GM12878 (cell line): Measurements from ENCODE around the gene CNPPD1. TPM values are rescaled to one million over a fixed set of nuclear protein-coding genes. Genes with fewer than 3 reads are reported as not detected.

ENCODE experiments used
- ATAC-seq: fragments of 200-7000 bp; cut with Tn5 transposase; 3 replicates; pipeline ENCODE4 v1.9.1; 2020; ENCODE audit warnings: mild to moderate bottlenecking, moderate library complexity
- BruUV-seq: library from RNA; stranded (reverse); fragments of 400-500 nt; replicated peaks from 2 replicates; lab custom pipeline; 2021; lab: Mats Ljungman, UMichigan
- CTCF ChIA-PET: fragments of 300-600 bp; sonication (Branson Sonifier 250); formaldehyde crosslinking; extraction: SDS; loops from one replicate; lab custom pipeline; 2021; ENCODE audit warnings: inconsistent platforms; lab: Yijun Ruan, JAX
- POLR2A ChIA-PET: fragments of 350-600 bp; formaldehyde crosslinking; extraction: SDS; loops from one replicate; lab custom pipeline; 2021; ENCODE audit warnings: inconsistent platforms; lab: Charles Lee
- RAD21 ChIA-PET: fragments of 300-600 bp; sonication (Branson Sonifier 250); formaldehyde crosslinking; loops from one replicate; lab custom pipeline; 2023; ENCODE audit warnings: antibody characterized with exemption; ENCODE audit not compliant: unreplicated experiment; lab: Charles Lee
- SMC1A ChIA-PET: fragments of 300-600 bp; sonication (Branson Sonifier 250); formaldehyde crosslinking; loops from one replicate; lab custom pipeline; 2023; ENCODE audit not compliant: unreplicated experiment, uncharacterized antibody; lab: Charles Lee
- DNase-seq: peaks from one replicate; pipeline ENCODE4 v3.0.0-alpha.2; 2011; ENCODE audit warnings: low read depth, low spot score
- FAIRE-seq: peaks from 3 replicates; lab custom pipeline; 2011; peaks lifted over from hg19 to GRCh38; lab: Jason Lieb, UNC
- H2AFZ ChIP-seq: 2 replicates; pipeline ENCODE4 v1.6.0; 2011; ENCODE audit warnings: low read depth, low read length, control low read depth; ENCODE audit not compliant: control insufficient read depth
- H3K27ac ChIP-seq: 2 replicates; pipeline ENCODE4 v1.5.1; 2011; ENCODE audit warnings: control low read depth; ENCODE audit not compliant: control insufficient read depth, insufficient read depth
- H3K27me3 ChIP-seq, 2 experiments: replicated peaks in 1 of 2; 2 replicates each; pipeline versions ENCODE4 v1.6.0 to v1.6.1; 2011; ENCODE audit warnings: low read length in 1 of 2; ENCODE audit not compliant: control insufficient read depth in 2 of 2, insufficient read depth in 2 of 2
- H3K36me3 ChIP-seq, 2 experiments: 2 replicates each; pipeline ENCODE4 v1.5.1; 2011; ENCODE audit warnings: low read length in 1 of 2; ENCODE audit not compliant: control insufficient read depth in 2 of 2, insufficient read depth in 2 of 2
- H3K4me1 ChIP-seq: 2 replicates; pipeline ENCODE4 v1.6.1; 2011; ENCODE audit warnings: mild to moderate bottlenecking, low read length, moderate library complexity, mixed read lengths; ENCODE audit not compliant: control insufficient read depth, insufficient read depth
- H3K4me2 ChIP-seq: 2 replicates; pipeline ENCODE4 v1.6.0; 2011; ENCODE audit warnings: control low read depth; ENCODE audit not compliant: control insufficient read depth, insufficient read depth
- H3K4me3 ChIP-seq: fragments of 200-600 bp; sonication (generic); 2 replicates; pipeline ENCODE4 v1.5.1; 2016
- H3K79me2 ChIP-seq: 2 replicates; pipeline ENCODE4 v1.6.0; 2011; ENCODE audit warnings: low read length; ENCODE audit not compliant: control insufficient read depth, insufficient read depth
- H3K9ac ChIP-seq: 2 replicates; pipeline ENCODE4 v1.8.0; 2011; ENCODE audit warnings: low read length, control low read depth, mixed read lengths; ENCODE audit not compliant: control insufficient read depth, insufficient read depth
- H3K9me3 ChIP-seq: replicated peaks from 3 replicates; pipeline ENCODE4 v1.5.1; 2011; ENCODE audit warnings: mild to moderate bottlenecking, low read length; ENCODE audit not compliant: control insufficient read depth, insufficient read depth
- H4K20me1 ChIP-seq: 2 replicates; pipeline ENCODE4 v1.6.0; 2011; ENCODE audit not compliant: control insufficient read depth, insufficient read depth
- BACH1 ChIP-seq: fragments of 450-650 bp; IDR thresholded peaks from 2 replicates; pipeline ENCODE4 v1.6.1; 2017; ENCODE audit warnings: mild to moderate bottlenecking, borderline replicate concordance
- BCL11A ChIP-seq: IDR thresholded peaks from 2 replicates; pipeline ENCODE4 v1.6.1; 2011; ENCODE audit warnings: low read depth, low read length
- CUX1 ChIP-seq: IDR thresholded peaks from 2 replicates; pipeline ENCODE4 v1.6.1; 2012; ENCODE audit warnings: improper control_type of control experiment, low read depth, low read length; ENCODE audit not compliant: insufficient replicate concordance
- KDM1A ChIP-seq: fragments of 200-600 bp; sonication (generic); IDR thresholded peaks from 2 replicates; pipeline ENCODE4 v1.6.1; 2016; ENCODE audit warnings: borderline replicate concordance
- NKRF ChIP-seq: fragments of 450-650 bp; conservative IDR thresholded peaks from 2 replicates; pipeline ENCODE4 v1.6.1; 2017; ENCODE audit warnings: mild to moderate bottlenecking, moderate library complexity
- NR2F1 ChIP-seq: fragments of 450-650 bp; conservative IDR thresholded peaks from 2 replicates; pipeline ENCODE4 v1.6.1; 2017; ENCODE audit warnings: mild to moderate bottlenecking
- POLR2A ChIP-seq: IDR thresholded peaks from 2 replicates; pipeline ENCODE4 v1.6.1; 2011; ENCODE audit warnings: low read depth, mild to moderate bottlenecking, low read length
- REST ChIP-seq: IDR thresholded peaks from 2 replicates; pipeline ENCODE4 v1.6.1; 2012; ENCODE audit warnings: mild to moderate bottlenecking, low read depth, low read length
- SIN3A ChIP-seq: IDR thresholded peaks from 2 replicates; pipeline ENCODE4 v1.6.1; 2012; ENCODE audit warnings: low read depth, low read length, improper control_type of control experiment
- SIX5 ChIP-seq: IDR thresholded peaks from 2 replicates; pipeline ENCODE4 v1.6.1; 2011; ENCODE audit warnings: mild to moderate bottlenecking, low read depth, low read length, moderate library complexity; ENCODE audit not compliant: severe bottlenecking
- TCF12 ChIP-seq: IDR thresholded peaks from 2 replicates; pipeline ENCODE4 v1.6.1; 2011; ENCODE audit warnings: low read depth, mild to moderate bottlenecking, low read length
- ZBED1 ChIP-seq: IDR thresholded peaks from 2 replicates; pipeline ENCODE4 v1.6.1; 2016; ENCODE audit warnings: borderline replicate concordance
- ZNF274 ChIP-seq: IDR thresholded peaks from one replicate; pipeline ENCODE4 v1.8.0; 2011; ENCODE audit not compliant: insufficient read length, insufficient read depth
- WGBS: methylation state at CpG from one replicate; pipeline ENCODE4 v1.1.6; 2016; ENCODE audit warnings: low lambda C conversion rate; ENCODE audit not compliant: insufficient replicate concordance, insufficient coverage; ENCODE audit errors: missing lambda C conversion rate; 5-methylcytosine and 5-hydroxymethylcytosine counted together
- in situ Hi-C: fragments of 300-500 bp; cut with MboI; formaldehyde crosslinking; loops from 9 replicates; pipeline ENCODE4 v1.14.3; 2018; ENCODE audit warnings: mixed read lengths
- intact Hi-C: fragments of 100-400 bp; cut with micrococcal nuclease; formaldehyde crosslinking; loops from one replicate; pipeline ENCODE4 v1.14.2; 2022; ENCODE audit not compliant: unreplicated experiment
- polyA plus RNA-seq, 11 experiments: library from polyadenylated mRNA; depleted of rRNA in 4 of 11; unstranded in 6 of 11; stranded (reverse) in 5 of 11; fragments of >200 nt; fragmentation: Nextera tagmentation in 4 of 11; fragmentation: Illumina TruSeq in 1 of 11; extraction: Ambion mirVana in 4 of 11; extraction: Trizol in 1 of 11; gene quantifications; 1 replicate in 1 of 11; 2 replicates in 10 of 11; pipeline versions ENCODE4 v1.2.1 to v1.2.3, GENCODE V29; 2011 to 2016; ENCODE audit warnings: inconsistent platforms in 2 of 11, missing spikeins in 2 of 11, low read depth in 1 of 11
- total RNA-seq, 4 experiments: library from RNA; depleted of rRNA in 3 of 4; stranded (reverse); fragments of >200 nt in 3 of 4; fragmentation: Illumina TruSeq in 1 of 4; extraction: Trizol in 1 of 4; gene quantifications; 2 replicates each; pipeline versions ENCODE4 v1.2.1 to v1.2.3, GENCODE V29; 2013 to 2021

Gene CNPPD1
- total and polyA plus RNA-seq, 10 of the 15 experiments (the other 5 are each of a cell fraction or from before 2014, with no cell fraction given), result 12.2 to 86.6 (median 43.4) TPM

- no peak for TF ChIP-seq CUX1
- TF ChIP-seq, all 136 proteins: peak for 0
These were observed 45.0 kb downstream of the CNPPD1 start (continued) for GRCh38 chr2:219131744-219132143.

GRCh38 chr2:219131327-219131726, 45.4 kb downstream of the CNPPD1 start:
- H3K9ac ChIP-seq, result no peak overlapping the region
- H3K27ac ChIP-seq, result no peak overlapping the region
- no peaks in the 10 kb centered on the region for H3K36me3 ChIP-seq
- CTCF ChIA-PET, result interaction anchor here (1.3 to 3.0 kb wide), 3 partner anchors 12 to 55 kb away, joined by 4 to 29 read pairs (median 8); no protein-coding TSS in a partner anchor
- H3K9me3 ChIP-seq, result no peaks in the 10 kb centered on the region
- no peak for ATAC-seq
- in situ Hi-C loops (no loop called here), intact Hi-C loops (no loop called here)
- no peak for DNase-seq
- no peaks in the 10 kb centered on the region for H3K79me2 ChIP-seq
- no peak overlapping the region for H3K4me3 ChIP-seq
- H2AFZ ChIP-seq, result no peak overlapping the region
- no peaks in the 10 kb centered on the region for H3K4me1 ChIP-seq
- no peaks in the 10 kb centered on the region for H3K27me3 ChIP-seq
- RAD21 ChIA-PET, result interaction anchor here (3.0 kb wide), 1 partner anchor 11 kb away, joined by 10 read pairs; no protein-coding TSS in a partner anchor
- POLR2A ChIA-PET, result no interaction called here
- BruUV-seq, result no TSS peak
- no peak for FAIRE-seq
- H4K20me1 ChIP-seq, result no peaks in the 10 kb centered on the region
- WGBS, result 72% methylated on average over 3 of the region's 3 CpGs
- no peak overlapping the region for H3K4me2 ChIP-seq
- SMC1A ChIA-PET, result interaction anchor here (0.9 to 2.3 kb wide), 5 partner anchors 11 to 58 kb away, joined by 3 to 6 read pairs (median 3); no protein-coding TSS in a partner anchor
- TF ChIP-seq BCL11A (no peak), KDM1A (no peak), NKRF (no peak), TCF12 (no peak), ZBED1 (no peak), SIN3A (no peak), NR2F1 (no peak), SIX5 (no peak), REST (no peak), ZNF274 (no peak), POLR2A (no peak), BACH1 (no peak)
